ES-I3 (cell line): ENCODE measurements around the gene ZNF467.

Experiments
- H3K36me3 ChIP-seq: 2 replicates; pipeline ENCODE4 v1.6.1; 2013; ENCODE audit warnings: mild to moderate bottlenecking, low read length, control low read depth, moderate library complexity; ENCODE audit not compliant: insufficient read depth
- H3K4me1 ChIP-seq: 2 replicates; pipeline ENCODE4 v1.6.1; 2013; ENCODE audit warnings: mild to moderate bottlenecking, control low read depth, low read length; ENCODE audit not compliant: insufficient read depth
- H3K9ac ChIP-seq: 2 replicates; pipeline ENCODE4 v1.6.1; 2013; ENCODE audit warnings: low read depth, mild to moderate bottlenecking, low read length, moderate library complexity
- H3K9me3 ChIP-seq: 2 replicates; pipeline ENCODE4 v1.6.1; 2013; ENCODE audit warnings: mild to moderate bottlenecking, low read length, moderate library complexity; ENCODE audit not compliant: control insufficient read depth, insufficient read depth

Gene ZNF467

GRCh38 chr7:149731207-149731955 lies 42.0 kb downstream of the ZNF467 start:
- H3K36me3 ChIP-seq = no peaks in the 10 kb centered on the region; the same call in 1 of the 2 replicates
- H3K4me1 ChIP-seq = peaks cover 10% of the 10 kb centered on the region; the same call in 1 of the 2 replicates
- H3K9me3 ChIP-seq = no peaks in the 10 kb centered on the region
- no peak overlapping the region for H3K9ac ChIP-seq

GRCh38 chr7:149729983-149730801 lies 43.2 kb downstream of the ZNF467 start:
- Histone ChIP-seq H3K36me3 (peaks cover 3% of the 10 kb centered on the region), H3K4me1 (peaks cover 5% of the 10 kb centered on the region; the same call in 1 of the 2 replicates), H3K9me3 (no peaks in the 10 kb centered on the region), H3K9ac (no peak overlapping the region)

GRCh38 chr7:149729586-149729982 lies 43.8 kb downstream of the ZNF467 start:
- peaks cover under 1% of the 10 kb centered on the region; the same call in 1 of the 2 replicates for H3K4me1 ChIP-seq
- H3K9me3 ChIP-seq = no peaks in the 10 kb centered on the region
- peaks cover 8% of the 10 kb centered on the region for H3K36me3 ChIP-seq
- no peak overlapping the region for H3K9ac ChIP-seq

- Histone ChIP-seq H3K36me3 (peaks cover 9% of the 10 kb centered on the region), H3K9ac (no peak overlapping the region), H3K4me1 (no peaks in the 10 kb centered on the region)
Measured at GRCh38 chr7:149728491-149729375, 44.7 kb downstream of the ZNF467 start.

GRCh38 chr7:149727899-149728476 lies 45.4 kb downstream of the ZNF467 start:
- H3K9me3 ChIP-seq = no peaks in the 10 kb centered on the region
- H3K4me1 ChIP-seq = no peaks in the 10 kb centered on the region
- no peak overlapping the region for H3K9ac ChIP-seq
- peaks cover 12% of the 10 kb centered on the region for H3K36me3 ChIP-seq

More at GRCh38 chr7:149728491-149729375, 44.7 kb downstream of the ZNF467 start:
- H3K9me3 ChIP-seq = no peaks in the 10 kb centered on the region

GRCh38 chr7:149727053-149727898 lies 46.1 kb downstream of the ZNF467 start:
- no peak overlapping the region for H3K9ac ChIP-seq
- H3K36me3 ChIP-seq = peaks cover 12% of the 10 kb centered on the region; the same call in 1 of the 2 replicates
- no peaks in the 10 kb centered on the region for H3K4me1 ChIP-seq
- H3K9me3 ChIP-seq = no peaks in the 10 kb centered on the region

GRCh38 chr7:149725916-149726315 lies 47.5 kb downstream of the ZNF467 start:
- Histone ChIP-seq H3K4me1 (no peaks in the 10 kb centered on the region), H3K9me3 (no peaks in the 10 kb centered on the region), H3K9ac (no peak overlapping the region), H3K36me3 (peaks cover 12% of the 10 kb centered on the region; the same call in 1 of the 2 replicates)

GRCh38 chr7:149725426-149725821 lies 48.0 kb downstream of the ZNF467 start:
- peaks cover 12% of the 10 kb centered on the region; the same call in 1 of the 2 replicates for H3K36me3 ChIP-seq
- H3K4me1 ChIP-seq = no peaks in the 10 kb centered on the region
- H3K9me3 ChIP-seq = no peaks in the 10 kb centered on the region
- no peak overlapping the region for H3K9ac ChIP-seq

GRCh38 chr7:149724661-149725425 lies 48.5 kb downstream of the ZNF467 start:
- H3K9ac ChIP-seq = no peak overlapping the region

GRCh38 chr7:149723795-149724495 lies 49.4 kb downstream of the ZNF467 start:
- Histone ChIP-seq H3K36me3 (peaks cover 12% of the 10 kb centered on the region; the same call in 1 of the 2 replicates), H3K9ac (no peak overlapping the region), H3K4me1 (no peaks in the 10 kb centered on the region; the same call in 1 of the 2 replicates), H3K9me3 (no peaks in the 10 kb centered on the region)

More at GRCh38 chr7:149724661-149725425, 48.5 kb downstream of the ZNF467 start:
- Histone ChIP-seq H3K4me1 (no peaks in the 10 kb centered on the region), H3K9me3 (no peaks in the 10 kb centered on the region), H3K36me3 (peaks cover 12% of the 10 kb centered on the region; the same call in 1 of the 2 replicates)

GRCh38 chr7:149723082-149723767 lies 50.2 kb downstream of the ZNF467 start:
- no peaks in the 10 kb centered on the region for H3K9me3 ChIP-seq
- no peaks in the 10 kb centered on the region; the same call in 1 of the 2 replicates for H3K4me1 ChIP-seq
- H3K9ac ChIP-seq = no peak overlapping the region
- H3K36me3 ChIP-seq = peaks cover 12% of the 10 kb centered on the region; the same call in 1 of the 2 replicates
